Measurements from ENCODE around the gene CLTCL1. TPM values are rescaled to one million over a fixed set of nuclear protein-coding genes. Genes with fewer than 3 reads are reported as not detected.

The CLTCL1 gene
- polyA plus RNA-seq, 3 donors: 1.9 to 5.7 (median 4.8) TPM

DNA sequence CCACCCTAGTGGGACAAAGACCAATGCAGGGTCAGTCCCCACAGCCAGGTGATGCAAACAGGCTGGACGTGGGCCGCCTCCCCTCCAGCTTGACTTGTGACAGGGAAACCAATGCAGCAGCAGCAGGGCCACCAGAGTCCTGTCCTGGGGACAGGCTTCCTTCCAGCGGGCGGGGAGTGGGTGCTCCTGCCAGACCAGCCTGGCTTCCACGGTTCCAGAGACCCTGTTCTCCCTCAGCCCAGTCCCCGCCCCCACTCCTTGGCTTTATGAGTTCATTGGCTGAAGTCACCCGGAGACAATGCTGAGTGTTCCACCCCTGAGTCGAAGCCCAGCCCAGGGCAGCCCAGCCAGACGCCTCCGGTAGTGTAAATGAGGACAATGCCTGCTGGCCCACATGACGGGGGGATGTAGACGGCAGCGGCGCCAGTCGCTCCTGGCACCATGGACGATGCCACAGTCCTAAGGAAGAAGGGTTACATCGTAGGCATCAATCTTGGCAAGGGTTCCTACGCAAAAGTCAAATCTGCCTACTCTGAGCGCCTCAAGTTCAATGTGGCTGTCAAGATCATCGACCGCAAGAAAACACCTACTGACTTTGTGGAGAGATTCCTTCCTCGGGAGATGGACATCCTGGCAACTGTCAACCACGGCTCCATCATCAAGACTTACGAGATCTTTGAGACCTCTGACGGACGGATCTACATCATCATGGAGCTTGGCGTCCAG is 160.4 kb downstream of the CLTCL1 start, which contains the start of gene TSSK2:
TSS of gene TSSK2 (plus strand) at position 350 of the 726 bp plus-strand sequence. CDS start at position 442, 92 bp downstream.
- no peak within 1 kb of the TSS for H3K27ac ChIP-seq (ENCODE audit: low read depth, low read length)
- 86 to 90% (median 88%) methylated on average over 27 of the region's 27 CpGs for WGBS, 3 donors

DNA sequence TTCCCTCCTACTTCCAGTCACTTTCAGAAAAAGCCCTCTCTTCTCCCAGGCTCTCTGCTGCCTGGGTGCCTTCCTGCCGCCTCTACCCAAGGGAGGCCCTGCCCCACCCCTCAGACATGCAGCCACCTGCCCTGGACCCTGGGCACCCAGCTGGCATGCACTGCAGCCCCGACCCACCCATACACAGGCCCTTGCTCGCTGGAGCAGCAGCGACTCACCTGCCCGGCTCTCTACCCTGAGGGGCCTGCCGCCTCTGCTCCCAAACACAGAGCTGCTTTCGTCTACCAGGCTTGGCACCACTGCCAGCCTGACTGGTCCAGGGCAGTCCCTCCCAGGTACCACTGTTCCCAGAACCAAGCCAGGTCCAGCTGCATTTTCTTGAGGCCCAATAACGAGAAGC is 161.6 kb downstream of the CLTCL1 start:
- 79 to 85% (median 85%) methylated on average over 8 of the region's 8 CpGs for WGBS, 3 donors
- no peak overlapping the region for H3K27ac ChIP-seq (ENCODE audit: low read depth, low read length)

Other genes starting within 250 kb of the CLTCL1 start
- gene DGCR2, start 169.3 kb downstream of the CLTCL1 start, polyA plus RNA-seq: 10 to 100 TPM; 13.4 to 32.6 (median 24.3) TPM
- under 1 TPM in 2 of 3 donors, not detected in 1; 0.07 TPM for gene TSSK2, start 160.4 kb downstream of the CLTCL1 start, polyA plus RNA-seq
- 10 to 100 TPM in 2 of 3 donors, 1 to 10 TPM in 1; 7.3 to 13.1 (median 10.7) TPM for gene ESS2, start 147.1 kb downstream of the CLTCL1 start, polyA plus RNA-seq
- gene GSC2, start 141.4 kb downstream of the CLTCL1 start, polyA plus RNA-seq: not detected
- gene SLC25A1, start 113.0 kb downstream of the CLTCL1 start, polyA plus RNA-seq: 100 to 1,000 TPM in 2 of 3 donors, 10 to 100 TPM in 1; 80.6 to 369 (median 151) TPM
- 10 to 100 TPM in 2 of 3 donors, 1 to 10 TPM in 1; 8.2 to 17.6 (median 16.2) TPM for gene HIRA, start 140.0 kb upstream of the CLTCL1 start, polyA plus RNA-seq
- 10 to 100 TPM; 25.9 to 46.1 (median 37.3) TPM for gene MRPL40, start 140.8 kb upstream of the CLTCL1 start, polyA plus RNA-seq
- gene C22orf39, start 156.0 kb upstream of the CLTCL1 start, polyA plus RNA-seq: 10 to 100 TPM; 24.3 to 44.4 (median 36.1) TPM
- 10 to 100 TPM; 39.6 to 73.8 (median 73.4) TPM for gene UFD1, start 187.5 kb upstream of the CLTCL1 start, polyA plus RNA-seq
- 1 to 10 TPM in 1 of 3 donors, under 1 TPM in 2; 0.12 to 1.9 (median 0.23) TPM for gene CDC45, start 188.2 kb upstream of the CLTCL1 start, polyA plus RNA-seq
- gene CLDN5, start 232.7 kb upstream of the CLTCL1 start, polyA plus RNA-seq: 100 to 1,000 TPM in 2 of 3 donors, 10 to 100 TPM in 1; 33.8 to 221 (median 199) TPM